ENCODE measurements around the gene RARB.

Gene RARB

GRCh38 chr3:25396686-25397085 lies 31.4 kb upstream of the RARB start:
- Histone ChIP-seq H3K4me1 (ENCODE audit: control insufficient read depth in 5 of 5, insufficient read depth in 5 of 5, low read length in 5 of 5) (no peaks in the 10 kb centered on the region), H3K4me3 (ENCODE audit: low read depth in 1 of 5, low read length in 5 of 5) (no peak overlapping the region), H3K9me3 (ENCODE audit: control insufficient read depth in 5 of 5, low read length in 5 of 5) (peaks cover 0 to 6% (median 0%) of the 10 kb centered on the region in 5 donors), H3K27me3 (ENCODE audit: control insufficient read depth in 5 of 5, insufficient read depth in 4 of 5, low read length in 5 of 5) (no peaks in the 10 kb centered on the region), H3K9ac (ENCODE audit: low read length in 5 of 5) (no peak overlapping the region), H3K27ac (ENCODE audit: low read depth, low read length) (no peak overlapping the region), H3K36me3 (ENCODE audit: control insufficient read depth in 5 of 5, insufficient read depth in 5 of 5, low read length in 5 of 5) (no peaks in the 10 kb centered on the region)

GRCh38 chr3:25397150-25397549 lies 30.9 kb upstream of the RARB start:
- Histone ChIP-seq H3K4me1 (ENCODE audit: control insufficient read depth in 5 of 5, insufficient read depth in 5 of 5, low read length in 5 of 5) (no peaks in the 10 kb centered on the region), H3K36me3 (ENCODE audit: control insufficient read depth in 5 of 5, insufficient read depth in 5 of 5, low read length in 5 of 5) (no peaks in the 10 kb centered on the region), H3K27ac (ENCODE audit: low read depth, low read length) (no peak overlapping the region), H3K27me3 (ENCODE audit: control insufficient read depth in 5 of 5, insufficient read depth in 4 of 5, low read length in 5 of 5) (no peaks in the 10 kb centered on the region), H3K4me3 (ENCODE audit: low read depth in 1 of 5, low read length in 5 of 5) (no peak overlapping the region), H3K9ac (ENCODE audit: low read length in 5 of 5) (no peak overlapping the region), H3K9me3 (ENCODE audit: control insufficient read depth in 5 of 5, low read length in 5 of 5) (peaks cover 0 to 4% (median 0%) of the 10 kb centered on the region in 5 donors)

GRCh38 chr3:25400587-25400986 lies 27.5 kb upstream of the RARB start:
- Histone ChIP-seq H3K27me3 (ENCODE audit: control insufficient read depth in 5 of 5, insufficient read depth in 4 of 5, low read length in 5 of 5) (no peaks in the 10 kb centered on the region), H3K4me3 (ENCODE audit: low read depth in 1 of 5, low read length in 5 of 5) (no peak overlapping the region), H3K36me3 (ENCODE audit: control insufficient read depth in 5 of 5, insufficient read depth in 5 of 5, low read length in 5 of 5) (no peaks in the 10 kb centered on the region), H3K9ac (ENCODE audit: low read length in 5 of 5) (no peak overlapping the region), H3K27ac (ENCODE audit: low read depth, low read length) (no peak overlapping the region), H3K9me3 (ENCODE audit: control insufficient read depth in 5 of 5, low read length in 5 of 5) (no peaks in the 10 kb centered on the region), H3K4me1 (ENCODE audit: control insufficient read depth in 5 of 5, insufficient read depth in 5 of 5, low read length in 5 of 5) (peaks cover 0 to 6% (median 2%) of the 10 kb centered on the region in 5 donors)

- no peaks in the 10 kb centered on the region for H3K9me3 ChIP-seq (ENCODE audit: control insufficient read depth in 5 of 5, low read length in 5 of 5)
- H3K4me1 ChIP-seq (ENCODE audit: control insufficient read depth in 5 of 5, insufficient read depth in 5 of 5, low read length in 5 of 5): peaks cover 0 to 6% (median 2%) of the 10 kb centered on the region in 5 donors
- H3K27ac ChIP-seq (ENCODE audit: low read depth, low read length): no peak overlapping the region
- no peaks in the 10 kb centered on the region for H3K36me3 ChIP-seq (ENCODE audit: control insufficient read depth in 5 of 5, insufficient read depth in 5 of 5, low read length in 5 of 5)
- no peak overlapping the region for H3K9ac ChIP-seq (ENCODE audit: low read length in 5 of 5)
- no peak overlapping the region for H3K4me3 ChIP-seq (ENCODE audit: low read depth in 1 of 5, low read length in 5 of 5)
- H3K27me3 ChIP-seq (ENCODE audit: control insufficient read depth in 5 of 5, insufficient read depth in 4 of 5, low read length in 5 of 5): no peaks in the 10 kb centered on the region
Measured at GRCh38 chr3:25403968-25404367, 24.1 kb upstream of the RARB start.

GRCh38 chr3:25404569-25404968 lies 23.5 kb upstream of the RARB start:
- no peak overlapping the region for H3K27ac ChIP-seq (ENCODE audit: low read depth, low read length)
- H3K27me3 ChIP-seq (ENCODE audit: control insufficient read depth in 5 of 5, insufficient read depth in 4 of 5, low read length in 5 of 5): no peaks in the 10 kb centered on the region
- H3K9ac ChIP-seq (ENCODE audit: low read length in 5 of 5): no peak overlapping the region
- H3K4me3 ChIP-seq (ENCODE audit: low read depth in 1 of 5, low read length in 5 of 5): no peak overlapping the region
- H3K36me3 ChIP-seq (ENCODE audit: control insufficient read depth in 5 of 5, insufficient read depth in 5 of 5, low read length in 5 of 5): no peaks in the 10 kb centered on the region
- peaks cover 0 to 6% (median 2%) of the 10 kb centered on the region in 5 donors for H3K4me1 ChIP-seq (ENCODE audit: control insufficient read depth in 5 of 5, insufficient read depth in 5 of 5, low read length in 5 of 5)
- H3K9me3 ChIP-seq (ENCODE audit: control insufficient read depth in 5 of 5, low read length in 5 of 5): no peaks in the 10 kb centered on the region

- no peak overlapping the region for H3K27ac ChIP-seq (ENCODE audit: low read depth, low read length)
- no peak overlapping the region for H3K4me3 ChIP-seq (ENCODE audit: low read depth in 1 of 5, low read length in 5 of 5)
- no peaks in the 10 kb centered on the region for H3K36me3 ChIP-seq (ENCODE audit: control insufficient read depth in 5 of 5, insufficient read depth in 5 of 5, low read length in 5 of 5)
- H3K27me3 ChIP-seq (ENCODE audit: control insufficient read depth in 5 of 5, insufficient read depth in 4 of 5, low read length in 5 of 5): no peaks in the 10 kb centered on the region
- H3K4me1 ChIP-seq (ENCODE audit: control insufficient read depth in 5 of 5, insufficient read depth in 5 of 5, low read length in 5 of 5): peaks cover 0 to 6% (median 2%) of the 10 kb centered on the region in 5 donors
- no peaks in the 10 kb centered on the region for H3K9me3 ChIP-seq (ENCODE audit: control insufficient read depth in 5 of 5, low read length in 5 of 5)
- H3K9ac ChIP-seq (ENCODE audit: low read length in 5 of 5): no peak overlapping the region
Measured at GRCh38 chr3:25405335-25405734, 22.7 kb upstream of the RARB start.

GRCh38 chr3:25410703-25411102 lies 17.4 kb upstream of the RARB start:
- H3K9me3 ChIP-seq (ENCODE audit: control insufficient read depth in 5 of 5, low read length in 5 of 5): no peaks in the 10 kb centered on the region
- no peaks in the 10 kb centered on the region for H3K36me3 ChIP-seq (ENCODE audit: control insufficient read depth in 5 of 5, insufficient read depth in 5 of 5, low read length in 5 of 5)
- H3K27me3 ChIP-seq (ENCODE audit: control insufficient read depth in 5 of 5, insufficient read depth in 4 of 5, low read length in 5 of 5): no peaks in the 10 kb centered on the region
- no peaks in the 10 kb centered on the region for H3K4me1 ChIP-seq (ENCODE audit: control insufficient read depth in 5 of 5, insufficient read depth in 5 of 5, low read length in 5 of 5)
- H3K4me3 ChIP-seq (ENCODE audit: low read depth in 1 of 5, low read length in 5 of 5): no peak overlapping the region
- no peak overlapping the region for H3K27ac ChIP-seq (ENCODE audit: low read depth, low read length)
- no peak overlapping the region for H3K9ac ChIP-seq (ENCODE audit: low read length in 5 of 5)

- Histone ChIP-seq H3K9me3 (ENCODE audit: control insufficient read depth in 5 of 5, low read length in 5 of 5) (no peaks in the 10 kb centered on the region), H3K9ac (ENCODE audit: low read length in 5 of 5) (no peak overlapping the region), H3K4me3 (ENCODE audit: low read depth in 1 of 5, low read length in 5 of 5) (no peak overlapping the region), H3K4me1 (ENCODE audit: control insufficient read depth in 5 of 5, insufficient read depth in 5 of 5, low read length in 5 of 5) (no peaks in the 10 kb centered on the region), H3K27ac (ENCODE audit: low read depth, low read length) (no peak overlapping the region), H3K27me3 (ENCODE audit: control insufficient read depth in 5 of 5, insufficient read depth in 4 of 5, low read length in 5 of 5) (no peaks in the 10 kb centered on the region), H3K36me3 (ENCODE audit: control insufficient read depth in 5 of 5, insufficient read depth in 5 of 5, low read length in 5 of 5) (no peaks in the 10 kb centered on the region)
Measured at GRCh38 chr3:25412269-25412668, 15.8 kb upstream of the RARB start.

- Histone ChIP-seq H3K36me3 (ENCODE audit: control insufficient read depth in 5 of 5, insufficient read depth in 5 of 5, low read length in 5 of 5) (no peaks in the 10 kb centered on the region), H3K4me3 (ENCODE audit: low read depth in 1 of 5, low read length in 5 of 5) (no peak overlapping the region), H3K4me1 (ENCODE audit: control insufficient read depth in 5 of 5, insufficient read depth in 5 of 5, low read length in 5 of 5) (no peaks in the 10 kb centered on the region), H3K9me3 (ENCODE audit: control insufficient read depth in 5 of 5, low read length in 5 of 5) (no peaks in the 10 kb centered on the region), H3K27me3 (ENCODE audit: control insufficient read depth in 5 of 5, insufficient read depth in 4 of 5, low read length in 5 of 5) (no peaks in the 10 kb centered on the region), H3K27ac (ENCODE audit: low read depth, low read length) (no peak overlapping the region), H3K9ac (ENCODE audit: low read length in 5 of 5) (no peak overlapping the region)
Measured at GRCh38 chr3:25416176-25416575, 11.9 kb upstream of the RARB start.

- H3K36me3 ChIP-seq (ENCODE audit: control insufficient read depth in 5 of 5, insufficient read depth in 5 of 5, low read length in 5 of 5): no peaks in the 10 kb centered on the region
- H3K9me3 ChIP-seq (ENCODE audit: control insufficient read depth in 5 of 5, low read length in 5 of 5): no peaks in the 10 kb centered on the region
- no peaks in the 10 kb centered on the region for H3K4me1 ChIP-seq (ENCODE audit: control insufficient read depth in 5 of 5, insufficient read depth in 5 of 5, low read length in 5 of 5)
- no peak overlapping the region for H3K27ac ChIP-seq (ENCODE audit: low read depth, low read length)
- H3K27me3 ChIP-seq (ENCODE audit: control insufficient read depth in 5 of 5, insufficient read depth in 4 of 5, low read length in 5 of 5): no peaks in the 10 kb centered on the region
- no peak overlapping the region for H3K9ac ChIP-seq (ENCODE audit: low read length in 5 of 5)
- no peak overlapping the region for H3K4me3 ChIP-seq (ENCODE audit: low read depth in 1 of 5, low read length in 5 of 5)
Measured at GRCh38 chr3:25418596-25418995, 9.5 kb upstream of the RARB start.

GRCh38 chr3:25419251-25419650 lies 8.8 kb upstream of the RARB start:
- Histone ChIP-seq H3K9ac (ENCODE audit: low read length in 5 of 5) (no peak overlapping the region), H3K27ac (ENCODE audit: low read depth, low read length) (no peak overlapping the region), H3K9me3 (ENCODE audit: control insufficient read depth in 5 of 5, low read length in 5 of 5) (no peaks in the 10 kb centered on the region), H3K4me3 (ENCODE audit: low read depth in 1 of 5, low read length in 5 of 5) (no peak overlapping the region), H3K27me3 (ENCODE audit: control insufficient read depth in 5 of 5, insufficient read depth in 4 of 5, low read length in 5 of 5) (no peaks in the 10 kb centered on the region), H3K36me3 (ENCODE audit: control insufficient read depth in 5 of 5, insufficient read depth in 5 of 5, low read length in 5 of 5) (no peaks in the 10 kb centered on the region), H3K4me1 (ENCODE audit: control insufficient read depth in 5 of 5, insufficient read depth in 5 of 5, low read length in 5 of 5) (no peaks in the 10 kb centered on the region)

Measured in subcutaneous abdominal adipose tissue (tissue), 5 donors.